K562 (cell line): ENCODE results near the gene SPDEF. TPM values are rescaled to one million over a fixed set of nuclear protein-coding genes. Genes with fewer than 3 reads are reported as not detected.
A peak's percentile ranks its signal among the peaks of the same experiment; 100 is the strongest.

Experiments used
- HNRNPUL1 ChIP-seq: fragments of 200-400 bp; formaldehyde crosslinking; IDR thresholded peaks from 2 replicates; pipeline ENCODE4 v1.6.1; 2017; ENCODE audit warnings: low read length
- KDM2B ChIP-seq: fragments of 250-450 bp; sonication (Bioruptor Pico); IDR thresholded peaks from 2 replicates; pipeline ENCODE4 v1.8.0; 2021; ENCODE audit warnings: mild to moderate bottlenecking, moderate library complexity
- KHSRP ChIP-seq: fragments of 450-650 bp; IDR thresholded peaks from 2 replicates; pipeline ENCODE4 v1.6.1; 2017
- SMARCA5 ChIP-seq: fragments of 450-650 bp; IDR thresholded peaks from 2 replicates; pipeline ENCODE4 v1.6.1; 2016
- SMARCC2 ChIP-seq: fragments of 450-650 bp; IDR thresholded peaks from 2 replicates; pipeline ENCODE4 v1.6.1; 2017; ENCODE audit warnings: antibody characterized with exemption, moderate library complexity, mild to moderate bottlenecking, low read depth
- TCF7L2 ChIP-seq: fragments of 150-350 bp; IDR thresholded peaks from 2 replicates; pipeline ENCODE4 v1.6.1; 2016; ENCODE audit warnings: low read depth, mild to moderate bottlenecking, low read length, moderate library complexity
- ZC3H4 ChIP-seq: sonication (generic); formaldehyde crosslinking; IDR thresholded peaks from 2 replicates; pipeline ENCODE4 v1.9.0; 2021; ENCODE audit warnings: missing genetic modification reagents, borderline replicate concordance
- ZFX ChIP-seq: sonication (generic); formaldehyde crosslinking; IDR thresholded peaks from 2 replicates; pipeline ENCODE4 v1.8.0; 2022; ENCODE audit warnings: mild to moderate bottlenecking, missing genetic modification reagents, moderate library complexity
- ZNF408 ChIP-seq: fragments of 250-450 bp; sonication (Bioruptor Pico); IDR thresholded peaks from 2 replicates; pipeline ENCODE4 v1.4.0; 2020; ENCODE audit warnings: low read depth, mild to moderate bottlenecking, moderate library complexity
- polyA plus RNA-seq, 8 experiments: library from polyadenylated mRNA; depleted of rRNA in 4 of 8; stranded (reverse) in 5 of 8; unstranded in 3 of 8; fragments of >200 nt; fragmentation: Nextera tagmentation in 2 of 8; fragmentation: Illumina TruSeq in 1 of 8; extraction: Ambion mirVana in 2 of 8; extraction: Trizol in 1 of 8; gene quantifications; 2 replicates each; pipeline versions ENCODE4 v1.2.1 to v1.2.3, GENCODE V29; 2011 to 2014; ENCODE audit warnings: inconsistent platforms in 1 of 8, missing spikeins in 1 of 8
- total RNA-seq, 7 experiments: library from RNA; depleted of rRNA in 6 of 7; stranded (reverse); fragments of >200 nt in 6 of 7; fragmentation: Illumina TruSeq in 2 of 7; extraction: Trizol in 2 of 7; gene quantifications; 2 replicates each; pipeline versions ENCODE4 v1.2.1 to v1.2.3, GENCODE V29; 2011 to 2021; ENCODE audit warnings: low replicate concordance in 1 of 7
- TF ChIP-seq, protein P1 (sequence below): sonication (generic); formaldehyde crosslinking; IDR thresholded peaks from 2 replicates; pipeline ENCODE4 v1.8.0; 2022; ENCODE audit warnings: mild to moderate bottlenecking, missing genetic modification reagents
- TF ChIP-seq, protein P2 (sequence below): fragments of 200-800 bp; sonication (Bioruptor generic); IDR thresholded peaks from 2 replicates; pipeline ENCODE4 v1.6.1; 2017; ENCODE audit warnings: missing genetic modification characterization, missing compliant biosample characterization
- TF ChIP-seq, protein P3 (sequence below): fragments of 250-450 bp; sonication (Bioruptor Pico); IDR thresholded peaks from 2 replicates; pipeline ENCODE4 v1.4.0; 2020; ENCODE audit warnings: borderline replicate concordance
- TF ChIP-seq, protein P4 (sequence below): sonication (generic); formaldehyde crosslinking; IDR thresholded peaks from 2 replicates; pipeline ENCODE4 v1.8.0; 2022; ENCODE audit warnings: mild to moderate bottlenecking, missing genetic modification reagents
- TF ChIP-seq, protein P5 (sequence below): IDR thresholded peaks from 3 replicates; pipeline ENCODE4 v1.6.1; 2011; ENCODE audit warnings: borderline replicate concordance, mild to moderate bottlenecking; ENCODE audit not compliant: insufficient read length, insufficient read depth
- TF ChIP-seq, protein P6 (sequence below), 2 experiments: IDR thresholded peaks; 2 replicates each; pipeline ENCODE4 v1.6.1; 2012; ENCODE audit warnings: improper control_type of control experiment in 2 of 2, low read depth in 2 of 2, low read length in 2 of 2, borderline replicate concordance in 1 of 2

The SPDEF gene
- total and polyA plus RNA-seq, 9 of the 15 experiments (the other 6 are each of a cell fraction or from before 2014, with no cell fraction given), result 0.04 to 0.12 (median 0.11) TPM; not detected in 5

- TF ChIP-seq, protein P1, sequence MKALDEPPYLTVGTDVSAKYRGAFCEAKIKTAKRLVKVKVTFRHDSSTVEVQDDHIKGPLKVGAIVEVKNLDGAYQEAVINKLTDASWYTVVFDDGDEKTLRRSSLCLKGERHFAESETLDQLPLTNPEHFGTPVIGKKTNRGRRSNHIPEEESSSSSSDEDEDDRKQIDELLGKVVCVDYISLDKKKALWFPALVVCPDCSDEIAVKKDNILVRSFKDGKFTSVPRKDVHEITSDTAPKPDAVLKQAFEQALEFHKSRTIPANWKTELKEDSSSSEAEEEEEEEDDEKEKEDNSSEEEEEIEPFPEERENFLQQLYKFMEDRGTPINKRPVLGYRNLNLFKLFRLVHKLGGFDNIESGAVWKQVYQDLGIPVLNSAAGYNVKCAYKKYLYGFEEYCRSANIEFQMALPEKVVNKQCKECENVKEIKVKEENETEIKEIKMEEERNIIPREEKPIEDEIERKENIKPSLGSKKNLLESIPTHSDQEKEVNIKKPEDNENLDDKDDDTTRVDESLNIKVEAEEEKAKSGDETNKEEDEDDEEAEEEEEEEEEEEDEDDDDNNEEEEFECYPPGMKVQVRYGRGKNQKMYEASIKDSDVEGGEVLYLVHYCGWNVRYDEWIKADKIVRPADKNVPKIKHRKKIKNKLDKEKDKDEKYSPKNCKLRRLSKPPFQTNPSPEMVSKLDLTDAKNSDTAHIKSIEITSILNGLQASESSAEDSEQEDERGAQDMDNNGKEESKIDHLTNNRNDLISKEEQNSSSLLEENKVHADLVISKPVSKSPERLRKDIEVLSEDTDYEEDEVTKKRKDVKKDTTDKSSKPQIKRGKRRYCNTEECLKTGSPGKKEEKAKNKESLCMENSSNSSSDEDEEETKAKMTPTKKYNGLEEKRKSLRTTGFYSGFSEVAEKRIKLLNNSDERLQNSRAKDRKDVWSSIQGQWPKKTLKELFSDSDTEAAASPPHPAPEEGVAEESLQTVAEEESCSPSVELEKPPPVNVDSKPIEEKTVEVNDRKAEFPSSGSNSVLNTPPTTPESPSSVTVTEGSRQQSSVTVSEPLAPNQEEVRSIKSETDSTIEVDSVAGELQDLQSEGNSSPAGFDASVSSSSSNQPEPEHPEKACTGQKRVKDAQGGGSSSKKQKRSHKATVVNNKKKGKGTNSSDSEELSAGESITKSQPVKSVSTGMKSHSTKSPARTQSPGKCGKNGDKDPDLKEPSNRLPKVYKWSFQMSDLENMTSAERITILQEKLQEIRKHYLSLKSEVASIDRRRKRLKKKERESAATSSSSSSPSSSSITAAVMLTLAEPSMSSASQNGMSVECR (CRISPR knock-in tag), result no peak
- TF ChIP-seq ZC3H4 (no peak), ZFX (CRISPR knock-in tag) (no peak), KHSRP (no peak), HNRNPUL1 (no peak), KDM2B (CRISPR knock-in tag) (no peak), SMARCC2 (no peak), SMARCA5 (no peak), TCF7L2 (no peak), ZNF408 (no peak)
- TF ChIP-seq, protein P2, sequence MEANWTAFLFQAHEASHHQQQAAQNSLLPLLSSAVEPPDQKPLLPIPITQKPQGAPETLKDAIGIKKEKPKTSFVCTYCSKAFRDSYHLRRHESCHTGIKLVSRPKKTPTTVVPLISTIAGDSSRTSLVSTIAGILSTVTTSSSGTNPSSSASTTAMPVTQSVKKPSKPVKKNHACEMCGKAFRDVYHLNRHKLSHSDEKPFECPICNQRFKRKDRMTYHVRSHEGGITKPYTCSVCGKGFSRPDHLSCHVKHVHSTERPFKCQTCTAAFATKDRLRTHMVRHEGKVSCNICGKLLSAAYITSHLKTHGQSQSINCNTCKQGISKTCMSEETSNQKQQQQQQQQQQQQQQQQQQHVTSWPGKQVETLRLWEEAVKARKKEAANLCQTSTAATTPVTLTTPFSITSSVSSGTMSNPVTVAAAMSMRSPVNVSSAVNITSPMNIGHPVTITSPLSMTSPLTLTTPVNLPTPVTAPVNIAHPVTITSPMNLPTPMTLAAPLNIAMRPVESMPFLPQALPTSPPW (CRISPR knock-in tag), result peak; percentile 32; the same call in 1 of the 2 replicates
- TF ChIP-seq, protein P3, sequence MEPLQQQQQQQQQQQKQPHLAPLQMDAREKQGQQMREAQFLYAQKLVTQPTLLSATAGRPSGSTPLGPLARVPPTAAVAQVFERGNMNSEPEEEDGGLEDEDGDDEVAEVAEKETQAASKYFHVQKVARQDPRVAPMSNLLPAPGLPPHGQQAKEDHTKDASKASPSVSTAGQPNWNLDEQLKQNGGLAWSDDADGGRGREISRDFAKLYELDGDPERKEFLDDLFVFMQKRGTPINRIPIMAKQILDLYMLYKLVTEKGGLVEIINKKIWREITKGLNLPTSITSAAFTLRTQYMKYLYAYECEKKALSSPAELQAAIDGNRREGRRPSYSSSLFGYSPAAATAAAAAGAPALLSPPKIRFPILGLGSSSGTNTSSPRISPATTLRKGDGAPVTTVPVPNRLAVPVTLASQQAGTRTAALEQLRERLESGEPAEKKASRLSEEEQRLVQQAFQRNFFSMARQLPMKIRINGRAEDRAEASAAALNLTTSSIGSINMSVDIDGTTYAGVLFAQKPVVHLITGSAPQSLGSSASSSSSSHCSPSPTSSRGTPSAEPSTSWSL (CRISPR knock-in tag), result no peak
- TF ChIP-seq, protein P4, sequence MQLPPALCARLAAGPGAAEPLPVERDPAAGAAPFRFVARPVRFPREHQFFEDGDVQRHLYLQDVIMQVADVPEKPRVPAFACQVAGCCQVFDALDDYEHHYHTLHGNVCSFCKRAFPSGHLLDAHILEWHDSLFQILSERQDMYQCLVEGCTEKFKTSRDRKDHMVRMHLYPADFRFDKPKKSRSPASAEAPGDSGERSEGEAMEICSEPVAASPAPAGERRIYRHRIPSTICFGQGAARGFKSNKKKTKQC (CRISPR knock-in tag), result 0 out of 2 replicates have a peak, but pooled peaks have one; percentile 12
- TF ChIP-seq, protein P5, sequence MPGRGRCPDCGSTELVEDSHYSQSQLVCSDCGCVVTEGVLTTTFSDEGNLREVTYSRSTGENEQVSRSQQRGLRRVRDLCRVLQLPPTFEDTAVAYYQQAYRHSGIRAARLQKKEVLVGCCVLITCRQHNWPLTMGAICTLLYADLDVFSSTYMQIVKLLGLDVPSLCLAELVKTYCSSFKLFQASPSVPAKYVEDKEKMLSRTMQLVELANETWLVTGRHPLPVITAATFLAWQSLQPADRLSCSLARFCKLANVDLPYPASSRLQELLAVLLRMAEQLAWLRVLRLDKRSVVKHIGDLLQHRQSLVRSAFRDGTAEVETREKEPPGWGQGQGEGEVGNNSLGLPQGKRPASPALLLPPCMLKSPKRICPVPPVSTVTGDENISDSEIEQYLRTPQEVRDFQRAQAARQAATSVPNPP, result no peak
- TF ChIP-seq, protein P6, sequence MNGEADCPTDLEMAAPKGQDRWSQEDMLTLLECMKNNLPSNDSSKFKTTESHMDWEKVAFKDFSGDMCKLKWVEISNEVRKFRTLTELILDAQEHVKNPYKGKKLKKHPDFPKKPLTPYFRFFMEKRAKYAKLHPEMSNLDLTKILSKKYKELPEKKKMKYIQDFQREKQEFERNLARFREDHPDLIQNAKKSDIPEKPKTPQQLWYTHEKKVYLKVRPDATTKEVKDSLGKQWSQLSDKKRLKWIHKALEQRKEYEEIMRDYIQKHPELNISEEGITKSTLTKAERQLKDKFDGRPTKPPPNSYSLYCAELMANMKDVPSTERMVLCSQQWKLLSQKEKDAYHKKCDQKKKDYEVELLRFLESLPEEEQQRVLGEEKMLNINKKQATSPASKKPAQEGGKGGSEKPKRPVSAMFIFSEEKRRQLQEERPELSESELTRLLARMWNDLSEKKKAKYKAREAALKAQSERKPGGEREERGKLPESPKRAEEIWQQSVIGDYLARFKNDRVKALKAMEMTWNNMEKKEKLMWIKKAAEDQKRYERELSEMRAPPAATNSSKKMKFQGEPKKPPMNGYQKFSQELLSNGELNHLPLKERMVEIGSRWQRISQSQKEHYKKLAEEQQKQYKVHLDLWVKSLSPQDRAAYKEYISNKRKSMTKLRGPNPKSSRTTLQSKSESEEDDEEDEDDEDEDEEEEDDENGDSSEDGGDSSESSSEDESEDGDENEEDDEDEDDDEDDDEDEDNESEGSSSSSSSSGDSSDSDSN (IDR thresholded peaks at IDR 0.05; ENCODE audit: borderline replicate concordance in 1 of 2, low read depth in 2 of 2, low read length in 2 of 2), result no peak
These were observed 12.4 kb upstream of the SPDEF start (continued) for GRCh38 chr6:34568341-34569201.
